WTC11 (cell line): Measurements from ENCODE around the gene MYH16. TPM values are rescaled to one million over a fixed set of nuclear protein-coding genes. Genes with fewer than 3 reads are reported as not detected.

ENCODE experiments used
- ATAC-seq: fragments of 200-7000 bp; cut with Tn5 transposase; 2 replicates; pipeline ENCODE4 v1.10.0; 2021; ENCODE audit warnings: mild to moderate bottlenecking, moderate library complexity
- CTCF ChIA-PET: fragments of 300-600 bp; sonication (Branson Sonifier 250); formaldehyde crosslinking; loops from one replicate; lab custom pipeline; 2021; ENCODE audit warnings: antibody characterized with exemption; lab: Charles Lee
- POLR2A ChIA-PET: fragments of 350-600 bp; sonication (Branson Sonifier 250); formaldehyde crosslinking; loops from one replicate; lab custom pipeline; 2021; ENCODE audit warnings: antibody characterized with exemption; lab: Charles Lee
- DNase-seq: peaks from one replicate; pipeline ENCODE4 v3.0.0; 2021; ENCODE audit warnings: low spot score
- H3K27ac Mint-ChIP-seq: 2 replicates; pipeline ENCODE4 v1.8.0; 2021; ENCODE audit warnings: mixed read lengths
- H3K27me3 Mint-ChIP-seq: 2 replicates; pipeline ENCODE4 v1.8.0; 2021; ENCODE audit warnings: low read depth, mild to moderate bottlenecking, moderate library complexity, mixed read lengths
- H3K36me3 Mint-ChIP-seq: 2 replicates; pipeline ENCODE4 v1.8.0; 2021; ENCODE audit warnings: mixed read lengths
- H3K4me1 Mint-ChIP-seq: 2 replicates; pipeline ENCODE4 v1.8.0; 2022; ENCODE audit warnings: mixed read lengths
- H3K4me3 Mint-ChIP-seq: 2 replicates; pipeline ENCODE4 v1.8.0; 2021; ENCODE audit warnings: mild to moderate bottlenecking, moderate library complexity, mixed read lengths
- H3K9me3 Mint-ChIP-seq: 2 replicates; pipeline ENCODE4 v1.8.0; 2021; ENCODE audit warnings: mixed read lengths
- AFF4 ChIP-seq: sonication (generic); formaldehyde crosslinking; IDR thresholded peaks from 2 replicates; pipeline ENCODE4 v1.8.1; 2023; ENCODE audit warnings: mild to moderate bottlenecking, missing genetic modification reagents, borderline replicate concordance
- ATF2 ChIP-seq: sonication (generic); formaldehyde crosslinking; IDR thresholded peaks from 2 replicates; pipeline ENCODE4 v1.8.1; 2022; ENCODE audit warnings: low read depth, missing genetic modification reagents, borderline replicate concordance
- ATF6 ChIP-seq: sonication (generic); formaldehyde crosslinking; IDR thresholded peaks from 2 replicates; pipeline ENCODE4 v1.8.1; 2023; ENCODE audit warnings: mild to moderate bottlenecking, missing genetic modification reagents
- CREM ChIP-seq: sonication (generic); formaldehyde crosslinking; IDR thresholded peaks from 2 replicates; pipeline ENCODE4 v1.8.1; 2022; ENCODE audit warnings: mild to moderate bottlenecking, missing genetic modification reagents, moderate library complexity
- ESRRA ChIP-seq: sonication (generic); formaldehyde crosslinking; IDR thresholded peaks from 2 replicates; pipeline ENCODE4 v1.8.1; 2022; ENCODE audit warnings: mild to moderate bottlenecking, missing genetic modification reagents, borderline replicate concordance
- FOXK1 ChIP-seq: sonication (generic); formaldehyde crosslinking; IDR thresholded peaks from 2 replicates; pipeline ENCODE4 v1.8.0; 2022; ENCODE audit warnings: mild to moderate bottlenecking, moderate library complexity, missing genetic modification reagents
- GABPB1 ChIP-seq: sonication (generic); formaldehyde crosslinking; IDR thresholded peaks from 2 replicates; pipeline ENCODE4 v1.8.1; 2023; ENCODE audit warnings: mild to moderate bottlenecking, missing genetic modification reagents
- HMGA2 ChIP-seq: fragments of 250-450 bp; sonication (Bioruptor Pico); IDR thresholded peaks from 2 replicates; pipeline ENCODE4 v1.4.0; 2021; ENCODE audit warnings: mild to moderate bottlenecking, moderate library complexity
- JUN ChIP-seq: sonication (generic); formaldehyde crosslinking; IDR thresholded peaks from 2 replicates; pipeline ENCODE4 v1.8.0; 2023; ENCODE audit warnings: mild to moderate bottlenecking, missing genetic modification reagents
- MXD4 ChIP-seq: fragments of 250-450 bp; sonication (Bioruptor Pico); IDR thresholded peaks from 2 replicates; pipeline ENCODE4 v1.8.0; 2021; ENCODE audit warnings: mild to moderate bottlenecking, moderate library complexity, borderline replicate concordance
- PRRX2 ChIP-seq: fragments of 250-450 bp; sonication (Bioruptor Pico); IDR thresholded peaks from 2 replicates; pipeline ENCODE4 v1.8.0; 2021; ENCODE audit warnings: mild to moderate bottlenecking
- SMAD4 ChIP-seq: sonication (generic); formaldehyde crosslinking; IDR thresholded peaks from 2 replicates; pipeline ENCODE4 v1.8.0; 2022; ENCODE audit warnings: mild to moderate bottlenecking, missing genetic modification reagents
- SOX15 ChIP-seq: fragments of 250-450 bp; sonication (Bioruptor Pico); IDR thresholded peaks from 2 replicates; pipeline ENCODE4 v1.9.0; 2021; ENCODE audit warnings: mild to moderate bottlenecking
- TP53 ChIP-seq: sonication (generic); formaldehyde crosslinking; IDR thresholded peaks from 2 replicates; pipeline ENCODE4 v1.8.1; 2023; ENCODE audit warnings: mild to moderate bottlenecking, missing genetic modification reagents
- ZBTB21 ChIP-seq: sonication (generic); formaldehyde crosslinking; IDR thresholded peaks from 2 replicates; pipeline ENCODE4 v1.8.1; 2023; ENCODE audit warnings: mild to moderate bottlenecking, missing genetic modification reagents, borderline replicate concordance
- ZNF121 ChIP-seq: sonication (generic); formaldehyde crosslinking; IDR thresholded peaks from 2 replicates; pipeline ENCODE4 v1.8.0; 2023; ENCODE audit warnings: missing genetic modification reagents
- ZNF219 ChIP-seq: sonication (generic); formaldehyde crosslinking; IDR thresholded peaks from 2 replicates; pipeline ENCODE4 v1.8.0; 2023; ENCODE audit warnings: missing genetic modification reagents, mild to moderate bottlenecking, borderline replicate concordance
- ZNF281 ChIP-seq: sonication (generic); formaldehyde crosslinking; IDR thresholded peaks from 2 replicates; pipeline ENCODE4 v1.8.0; 2023; ENCODE audit warnings: mild to moderate bottlenecking, missing genetic modification reagents
- ZNF396 ChIP-seq: fragments of 250-450 bp; sonication (Bioruptor Pico); IDR thresholded peaks from 2 replicates; pipeline ENCODE4 v1.8.0; 2021; ENCODE audit warnings: mild to moderate bottlenecking, moderate library complexity, borderline replicate concordance
- ZNF671 ChIP-seq: fragments of 250-450 bp; sonication (Bioruptor Pico); IDR thresholded peaks from 2 replicates; pipeline ENCODE4 v1.8.0; 2021; ENCODE audit warnings: mild to moderate bottlenecking
- total RNA-seq: library from RNA; stranded (reverse); gene quantifications from 3 replicates; pipeline ENCODE4 v1.2.3, GENCODE V29; 2021

Gene MYH16
- total RNA-seq, 1 experiment from 2014 or later = not detected

GRCh38 chr7:99292127-99292526, 19.5 kb downstream of the MYH16 start:
- no peak for DNase-seq
- Mint-ChIP-seq H3K9me3 (no peaks in the 10 kb centered on the region), H3K27me3 (no peaks in the 10 kb centered on the region), H3K4me3 (no peak overlapping the region), H3K4me1 (peaks cover 6% of the 10 kb centered on the region; the same call in 1 of the 2 replicates), H3K36me3 (no peaks in the 10 kb centered on the region), H3K27ac (no peak overlapping the region)
- ChIA-PET CTCF (no interaction called here), POLR2A (no interaction called here)
- TF ChIP-seq ZNF121 (CRISPR knock-in tag) (no peak), FOXK1 (CRISPR knock-in tag) (no peak), JUN (CRISPR knock-in tag) (no peak), ATF2 (CRISPR knock-in tag) (no peak), HMGA2 (CRISPR knock-in tag) (no peak), MXD4 (CRISPR knock-in tag) (no peak), SOX15 (no peak)
- ATAC-seq = no peak

GRCh38 chr7:99293167-99293566, 20.5 kb downstream of the MYH16 start:
- no peaks in the 10 kb centered on the region for H3K36me3 Mint-ChIP-seq
- ATAC-seq = no peak
- peak; percentile 17; the same call in 1 of the 2 replicates for TF ChIP-seq GABPB1
- no peak for TF ChIP-seq CREM (CRISPR knock-in tag)
- TF ChIP-seq ZNF396 (CRISPR knock-in tag) = no peak
- TF ChIP-seq, all 79 proteins: peak for 1
- ChIA-PET POLR2A (no interaction called here), CTCF (no interaction called here)
- no peak for DNase-seq
- peaks cover 6% of the 10 kb centered on the region; the same call in 1 of the 2 replicates for H3K4me1 Mint-ChIP-seq
- no peak overlapping the region for H3K4me3 Mint-ChIP-seq
- H3K27ac Mint-ChIP-seq = 0 out of 2 replicates have a peak overlapping the region, but pooled peaks have one; percentile 63
- H3K27me3 Mint-ChIP-seq = no peaks in the 10 kb centered on the region
- no peaks in the 10 kb centered on the region for H3K9me3 Mint-ChIP-seq

- H3K27ac Mint-ChIP-seq = no peak overlapping the region
- TF ChIP-seq SOX15 = no peak
- no peak for TF ChIP-seq ZNF219
- TF ChIP-seq TP53 (CRISPR knock-in tag) = no peak
- no peak for TF ChIP-seq PRRX2 (CRISPR knock-in tag)
- no peak for TF ChIP-seq ZNF671 (CRISPR knock-in tag)
- no peak for TF ChIP-seq ZNF396 (CRISPR knock-in tag)
- TF ChIP-seq ZNF281 (CRISPR knock-in tag) = no peak
- TF ChIP-seq ATF6 (CRISPR knock-in tag) = no peak
- TF ChIP-seq ESRRA (CRISPR knock-in tag) = no peak
- TF ChIP-seq ZBTB21 (CRISPR knock-in tag) = no peak
- TF ChIP-seq SMAD4 (CRISPR knock-in tag) = no peak
- TF ChIP-seq AFF4 (CRISPR knock-in tag) = no peak
These were observed 21.0 kb downstream of the MYH16 start for GRCh38 chr7:99293650-99294049.

More at GRCh38 chr7:99293650-99294049, 21.0 kb downstream of the MYH16 start:
- H3K9me3 Mint-ChIP-seq = no peaks in the 10 kb centered on the region
- ATAC-seq (no peak), DNase-seq (no peak)
- POLR2A ChIA-PET = no interaction called here
- no peak overlapping the region for H3K4me3 Mint-ChIP-seq
- no peaks in the 10 kb centered on the region for H3K27me3 Mint-ChIP-seq
- H3K4me1 Mint-ChIP-seq = peaks cover 6% of the 10 kb centered on the region; the same call in 1 of the 2 replicates
- no peaks in the 10 kb centered on the region for H3K36me3 Mint-ChIP-seq
- CTCF ChIA-PET = interaction anchor here (1.1 kb wide), 1 partner anchor 21 kb away, joined by 3 read pairs; no protein-coding TSS in a partner anchor
